Thoracic aorta (tissue), 2 donors: ENCODE data around the gene KDM7A. TPM values are rescaled to one million over a fixed set of nuclear protein-coding genes. Genes with fewer than 3 reads are reported as not detected.
"Not testable (repeated sequence)": the region's sequence is repeated elsewhere in the genome, so short reads cannot be mapped to it uniquely, and the experiment has no call there.

Experiments
- ATAC-seq: fragments of 150-250 bp; one replicate; pipeline ENCODE4 v1.8.0; 2017; ENCODE audit warnings: low read depth; ENCODE audit not compliant: insufficient number of reproducible peaks, low FRiP score
- DNase-seq: peaks from one replicate; pipeline ENCODE4 v3.0.0-alpha.2; 2020; ENCODE audit warnings: low spot score
- H3K27ac ChIP-seq, 2 donors: fragments of 200-600 bp; sonication (generic); 1 replicate in 1 of 2; 2 replicates in 1 of 2; pipeline ENCODE4 v1.5.1; 2016; ENCODE audit warnings: mild to moderate bottlenecking in 2 of 2, moderate library complexity in 2 of 2
- H3K27me3 ChIP-seq: fragments of 200-600 bp; sonication (generic); replicated peaks from 2 replicates; pipeline ENCODE4 v1.6.0; 2016; ENCODE audit warnings: mild to moderate bottlenecking; ENCODE audit not compliant: insufficient read depth
- H3K36me3 ChIP-seq: fragments of 200-600 bp; sonication (generic); one replicate; pipeline ENCODE4 v1.5.1; 2016
- H3K4me1 ChIP-seq, 2 donors: fragments of 200-600 bp; sonication (generic); 1 replicate in 1 of 2; 2 replicates in 1 of 2; pipeline versions ENCODE4 v1.5.1 to v1.6.0; 2016; ENCODE audit warnings: low read depth in 2 of 2, mild to moderate bottlenecking in 1 of 2; ENCODE audit not compliant: control insufficient read depth in 1 of 2
- H3K4me3 ChIP-seq: fragments of 200-600 bp; sonication (generic); 2 replicates; pipeline ENCODE4 v1.5.1; 2016; ENCODE audit warnings: mild to moderate bottlenecking
- H3K9me3 ChIP-seq: fragments of 200-600 bp; sonication (generic); 2 replicates; pipeline ENCODE4 v1.5.1; 2016
- total RNA-seq, 2 donors: library from RNA; depleted of rRNA; stranded (reverse); fragments of >200 nt; gene quantifications; one replicate each; pipeline versions ENCODE4 v1.1.0 to v1.2.3, GENCODE V29; 2016
- TF ChIP-seq, protein P1 (sequence below): fragments of 200-600 bp; sonication (generic); IDR thresholded peaks from one replicate; pipeline ENCODE4 v1.5.1; 2019; ENCODE audit warnings: antibody characterized with exemption

KDM7A gene
- total RNA-seq, 2 donors from 2014 or later = 27.9 to 42.7 TPM

DNA sequence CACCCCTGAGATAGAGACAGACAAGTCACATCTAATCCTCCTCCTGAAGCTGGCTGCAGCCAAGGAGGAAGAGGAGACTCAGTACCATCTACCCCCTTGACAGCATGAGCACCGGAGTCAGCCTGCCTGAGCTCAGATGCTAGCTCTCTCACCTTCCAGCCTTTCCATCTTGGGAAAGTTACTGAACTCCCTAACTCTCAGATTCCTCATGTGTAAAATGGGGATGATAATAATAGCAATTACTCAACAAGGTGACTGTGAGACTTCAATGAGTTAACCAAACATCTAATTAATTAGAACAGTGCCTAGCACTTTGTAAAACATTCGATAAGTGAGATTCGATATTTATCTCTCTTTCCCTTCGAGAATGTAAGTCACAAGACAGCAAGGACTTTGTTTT, 6.4 kb downstream of the KDM7A start:
- Histone ChIP-seq H3K27ac (no peak overlapping the region), H3K4me3 (no peak overlapping the region), H3K36me3 (no peaks in the 10 kb centered on the region), H3K27me3 (no peaks in the 10 kb centered on the region), H3K4me1 (peaks cover 0 to 16% of the 10 kb centered on the region in 2 donors), H3K9me3 (no peaks in the 10 kb centered on the region)
- TF ChIP-seq, protein P1, sequence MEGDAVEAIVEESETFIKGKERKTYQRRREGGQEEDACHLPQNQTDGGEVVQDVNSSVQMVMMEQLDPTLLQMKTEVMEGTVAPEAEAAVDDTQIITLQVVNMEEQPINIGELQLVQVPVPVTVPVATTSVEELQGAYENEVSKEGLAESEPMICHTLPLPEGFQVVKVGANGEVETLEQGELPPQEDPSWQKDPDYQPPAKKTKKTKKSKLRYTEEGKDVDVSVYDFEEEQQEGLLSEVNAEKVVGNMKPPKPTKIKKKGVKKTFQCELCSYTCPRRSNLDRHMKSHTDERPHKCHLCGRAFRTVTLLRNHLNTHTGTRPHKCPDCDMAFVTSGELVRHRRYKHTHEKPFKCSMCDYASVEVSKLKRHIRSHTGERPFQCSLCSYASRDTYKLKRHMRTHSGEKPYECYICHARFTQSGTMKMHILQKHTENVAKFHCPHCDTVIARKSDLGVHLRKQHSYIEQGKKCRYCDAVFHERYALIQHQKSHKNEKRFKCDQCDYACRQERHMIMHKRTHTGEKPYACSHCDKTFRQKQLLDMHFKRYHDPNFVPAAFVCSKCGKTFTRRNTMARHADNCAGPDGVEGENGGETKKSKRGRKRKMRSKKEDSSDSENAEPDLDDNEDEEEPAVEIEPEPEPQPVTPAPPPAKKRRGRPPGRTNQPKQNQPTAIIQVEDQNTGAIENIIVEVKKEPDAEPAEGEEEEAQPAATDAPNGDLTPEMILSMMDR = no peak
- no peak for ATAC-seq
- no peak for DNase-seq

DNA sequence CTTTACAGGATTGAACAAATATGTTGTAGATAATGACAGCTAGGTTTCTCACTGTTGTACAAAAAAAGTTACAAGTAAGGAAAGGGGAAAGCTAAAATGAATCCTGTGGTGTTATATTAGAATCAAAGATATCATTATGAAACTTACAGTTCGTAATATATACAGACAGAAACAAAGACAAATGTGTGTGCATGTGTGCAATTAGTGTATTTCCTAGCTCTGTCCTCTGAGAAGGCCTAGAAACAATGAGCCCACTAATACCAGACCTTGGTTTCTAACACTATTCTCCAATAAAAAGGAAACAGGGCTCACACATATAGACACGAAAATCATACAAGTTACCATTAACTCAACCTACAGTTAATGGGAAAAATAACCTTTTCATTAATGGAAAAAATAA, 8.0 kb downstream of the KDM7A start:
- ATAC-seq (no peak), DNase-seq (no peak)
- no peak overlapping the region for H3K27ac ChIP-seq
- no peaks in the 10 kb centered on the region for H3K36me3 ChIP-seq
- H3K4me3 ChIP-seq = no peak overlapping the region
- TF ChIP-seq, protein P1 = no peak
- H3K9me3 ChIP-seq = no peaks in the 10 kb centered on the region
- H3K4me1 ChIP-seq = peaks cover 0 to 6% of the 10 kb centered on the region in 2 donors
- H3K27me3 ChIP-seq = no peaks in the 10 kb centered on the region

DNA sequence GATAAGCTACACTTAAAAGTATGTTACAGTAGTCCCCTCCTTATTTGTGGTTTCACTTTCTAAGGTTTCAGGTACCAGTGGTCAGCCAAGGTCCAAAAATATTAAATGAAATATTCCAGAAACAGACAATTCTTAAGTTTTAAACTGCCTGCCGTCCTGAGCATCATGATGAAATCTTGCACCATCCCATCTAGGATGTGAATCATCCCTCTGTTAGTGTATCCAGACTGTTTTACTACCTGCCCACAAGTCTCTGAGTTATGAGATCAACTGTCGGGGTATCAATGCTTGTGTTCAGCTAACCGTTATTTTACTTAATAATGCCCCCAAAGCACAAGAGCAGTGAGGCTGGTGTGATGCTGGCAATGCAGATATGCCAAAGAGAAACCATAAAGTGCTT, 11.4 kb downstream of the KDM7A start:
- ATAC-seq (no peak), DNase-seq (no peak)
- no peaks in the 10 kb centered on the region for H3K4me1 ChIP-seq
- TF ChIP-seq, protein P1 = no peak
- H3K27me3 ChIP-seq = no peaks in the 10 kb centered on the region
- no peaks in the 10 kb centered on the region for H3K9me3 ChIP-seq
- H3K4me3 ChIP-seq = no peak overlapping the region
- H3K36me3 ChIP-seq = no peaks in the 10 kb centered on the region
- no peak overlapping the region for H3K27ac ChIP-seq

DNA sequence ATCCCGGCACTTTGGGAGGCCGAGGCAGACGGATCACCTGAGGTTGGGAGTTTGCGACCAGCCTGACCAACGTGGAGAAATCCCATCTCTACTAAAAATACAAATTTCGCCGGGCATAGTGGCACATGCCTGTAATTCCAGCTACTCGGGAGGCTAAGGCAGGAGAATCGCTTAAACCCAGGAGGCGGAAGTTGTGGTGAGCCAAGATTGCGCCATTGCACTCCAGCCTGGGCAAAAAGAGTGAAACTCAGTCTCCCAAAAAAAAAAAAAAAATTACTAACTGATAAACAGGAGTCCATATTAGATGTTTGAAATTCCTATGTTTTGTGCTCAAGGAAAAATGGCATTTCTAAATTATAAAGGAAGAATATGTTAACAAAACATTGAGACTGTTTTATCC, 14.7 kb downstream of the KDM7A start:
- not testable (repeated sequence) for DNase-seq

DNA sequence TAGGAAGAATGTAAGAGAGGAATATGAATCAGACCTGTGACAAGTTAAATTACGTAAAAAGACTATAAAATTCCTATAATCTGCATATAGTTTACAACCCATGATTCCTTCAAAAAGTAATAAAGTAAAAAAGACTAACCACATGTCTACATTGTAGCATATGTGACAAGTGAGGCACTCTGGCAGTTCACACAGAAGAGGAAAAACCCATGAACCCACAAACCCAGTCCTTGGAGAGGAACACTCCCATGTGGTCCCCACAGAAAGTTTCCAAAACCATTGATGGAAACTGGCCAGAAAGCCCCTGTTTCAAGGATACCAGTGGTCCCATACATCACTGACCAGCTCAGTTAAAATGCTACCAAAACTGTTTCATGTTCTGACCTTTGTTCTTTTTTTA, 15.7 kb downstream of the KDM7A start:
- H3K27me3 ChIP-seq = no peaks in the 10 kb centered on the region
- TF ChIP-seq, protein P1 = no peak
- H3K36me3 ChIP-seq = no peaks in the 10 kb centered on the region
- DNase-seq (no peak), ATAC-seq (no peak)
- H3K27ac ChIP-seq = no peak overlapping the region
- H3K9me3 ChIP-seq = no peaks in the 10 kb centered on the region
- H3K4me1 ChIP-seq = peaks cover 0 to 6% of the 10 kb centered on the region in 2 donors
- H3K4me3 ChIP-seq = no peak overlapping the region

More for the DNA sequence above, 14.7 kb downstream of the KDM7A start:
- not testable (repeated sequence) for H3K27me3 ChIP-seq, H3K4me1 ChIP-seq, H3K27ac ChIP-seq, H3K9me3 ChIP-seq, H3K36me3 ChIP-seq, ATAC-seq, H3K4me3 ChIP-seq

DNA sequence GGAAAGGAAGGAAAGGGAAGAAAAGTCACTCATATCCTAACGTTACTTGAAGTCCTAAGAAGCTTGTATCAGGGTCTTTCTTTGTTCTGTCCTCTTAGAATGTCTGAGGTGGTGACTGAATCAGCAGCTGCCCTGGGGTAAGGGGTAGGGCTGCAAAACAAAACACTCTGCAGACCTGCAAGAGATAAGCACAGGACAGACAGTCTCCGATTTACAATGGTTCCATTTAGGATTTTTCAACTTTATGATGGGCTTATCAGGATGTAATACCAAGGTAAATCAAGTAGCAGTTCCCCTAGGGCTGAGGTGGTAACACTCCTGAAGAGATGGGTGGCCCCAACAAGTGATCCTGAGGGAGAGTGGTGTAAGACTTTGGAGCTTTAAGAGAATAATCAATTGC, 16.5 kb downstream of the KDM7A start:
- no peak for DNase-seq
- Histone ChIP-seq H3K4me1 (peaks cover 0 to 6% of the 10 kb centered on the region in 2 donors), H3K4me3 (no peak overlapping the region), H3K36me3 (no peaks in the 10 kb centered on the region), H3K9me3 (no peaks in the 10 kb centered on the region), H3K27me3 (no peaks in the 10 kb centered on the region), H3K27ac (no peak overlapping the region)
- no peak for ATAC-seq
- TF ChIP-seq, protein P1 = no peak
